Mucosa of rectum (tissue), 2 donors: ENCODE data around the gene CFAP299.
A peak's percentile ranks its signal among the peaks of the same experiment; 100 is the strongest.
"Not testable (repeated sequence)": the region's sequence is repeated elsewhere in the genome, so short reads cannot be mapped to it uniquely, and the experiment has no call there.

Source experiments
- H3K27ac ChIP-seq, 2 donors: one replicate each; pipeline ENCODE4 v1.7.0; 2013; ENCODE audit warnings: inconsistent platforms in 2 of 2, low read depth in 2 of 2, low read length in 2 of 2
- H3K27me3 ChIP-seq, 2 donors: one replicate each; pipeline ENCODE4 v1.7.0; 2013; ENCODE audit warnings: low read length in 2 of 2; ENCODE audit not compliant: control insufficient read depth in 2 of 2, insufficient read depth in 2 of 2
- H3K36me3 ChIP-seq, 2 donors: one replicate each; pipeline ENCODE4 v1.7.0; 2013; ENCODE audit warnings: low read length in 2 of 2; ENCODE audit not compliant: control insufficient read depth in 2 of 2, insufficient read depth in 2 of 2
- H3K4me1 ChIP-seq, 2 donors: one replicate each; pipeline ENCODE4 v1.7.0; 2013; ENCODE audit warnings: low read length in 2 of 2, mild to moderate bottlenecking in 1 of 2; ENCODE audit not compliant: control insufficient read depth in 2 of 2, insufficient read depth in 2 of 2
- H3K4me3 ChIP-seq, 2 donors: one replicate each; pipeline ENCODE4 v1.7.0; 2013; ENCODE audit warnings: low read length in 2 of 2
- H3K9ac ChIP-seq, 2 donors: one replicate each; pipeline ENCODE4 v1.7.0; 2013; ENCODE audit warnings: low read length in 2 of 2, low read depth in 1 of 2, mild to moderate bottlenecking in 1 of 2
- H3K9me3 ChIP-seq, 2 donors: one replicate each; pipeline ENCODE4 v1.7.0; 2013; ENCODE audit warnings: low read length in 2 of 2; ENCODE audit not compliant: control insufficient read depth in 2 of 2
- donor health status: healthy.
- donor health status: Normal muscosa, but diverticular disease.

CFAP299 gene

GRCh38 chr4:80335554-80336358, at the start of gene CFAP299:
TSS of gene CFAP299 (plus strand) at chr4:80335730.
- peaks cover 2 to 5% of the 10 kb centered on the region in 2 donors for H3K27me3 ChIP-seq
- H3K9ac ChIP-seq: peak within 1 kb of the TSS in 1 of 2 donors; percentile 5
- H3K27ac ChIP-seq: no peak within 1 kb of the TSS
- no peaks in the 10 kb centered on the region for H3K36me3 ChIP-seq
- peaks cover 8% of the 10 kb centered on the region in 2 donors for H3K4me1 ChIP-seq
- H3K4me3 ChIP-seq: peak within 1 kb of the TSS; percentile 73 to 86
- H3K9me3 ChIP-seq: no peaks in the 10 kb centered on the region

- Histone ChIP-seq H3K4me3 (no peak overlapping the region), H3K9ac (no peak overlapping the region), H3K4me1 (no peaks in the 10 kb centered on the region), H3K9me3 (no peaks in the 10 kb centered on the region), H3K27ac (no peak overlapping the region), H3K36me3 (no peaks in the 10 kb centered on the region), H3K27me3 (no peaks in the 10 kb centered on the region)
These were observed 49.1 kb upstream of the CFAP299 start for GRCh38 chr4:80286451-80286850.

- not testable (repeated sequence) for H3K36me3 ChIP-seq, H3K9ac ChIP-seq, H3K4me1 ChIP-seq, H3K27ac ChIP-seq, H3K4me3 ChIP-seq, H3K9me3 ChIP-seq, H3K27me3 ChIP-seq
These were observed 44.9 kb upstream of the CFAP299 start for GRCh38 chr4:80290665-80291064.

GRCh38 chr4:80294206-80294605, 41.3 kb upstream of the CFAP299 start:
- Histone ChIP-seq H3K4me1 (no peaks in the 10 kb centered on the region), H3K27me3 (no peaks in the 10 kb centered on the region), H3K27ac (no peak overlapping the region), H3K9ac (no peak overlapping the region), H3K36me3 (no peaks in the 10 kb centered on the region), H3K4me3 (no peak overlapping the region), H3K9me3 (no peaks in the 10 kb centered on the region)

- Histone ChIP-seq H3K27me3 (no peaks in the 10 kb centered on the region), H3K27ac (no peak overlapping the region), H3K9ac (no peak overlapping the region), H3K9me3 (no peaks in the 10 kb centered on the region), H3K4me1 (no peaks in the 10 kb centered on the region), H3K36me3 (no peaks in the 10 kb centered on the region), H3K4me3 (no peak overlapping the region)
These were observed 40.2 kb upstream of the CFAP299 start for GRCh38 chr4:80295336-80295735.

- Histone ChIP-seq H3K27ac (no peak overlapping the region), H3K9me3 (no peaks in the 10 kb centered on the region), H3K4me1 (no peaks in the 10 kb centered on the region), H3K36me3 (no peaks in the 10 kb centered on the region), H3K27me3 (no peaks in the 10 kb centered on the region), H3K9ac (no peak overlapping the region), H3K4me3 (no peak overlapping the region)
These were observed 39.7 kb upstream of the CFAP299 start for GRCh38 chr4:80295826-80296225.

GRCh38 chr4:80301884-80302283, 33.6 kb upstream of the CFAP299 start:
- Histone ChIP-seq H3K36me3 (no peaks in the 10 kb centered on the region), H3K4me3 (no peak overlapping the region), H3K9me3 (no peaks in the 10 kb centered on the region), H3K27me3 (no peaks in the 10 kb centered on the region), H3K4me1 (no peaks in the 10 kb centered on the region), H3K27ac (no peak overlapping the region), H3K9ac (no peak overlapping the region)

- Histone ChIP-seq H3K9ac (no peak overlapping the region), H3K27ac (no peak overlapping the region), H3K27me3 (peaks cover 0 to 3% of the 10 kb centered on the region in 2 donors), H3K4me1 (no peaks in the 10 kb centered on the region), H3K9me3 (no peaks in the 10 kb centered on the region), H3K4me3 (no peak overlapping the region), H3K36me3 (no peaks in the 10 kb centered on the region)
These were observed 32.8 kb upstream of the CFAP299 start for GRCh38 chr4:80302616-80303223.

- H3K4me1 ChIP-seq: no peaks in the 10 kb centered on the region
- H3K27me3 ChIP-seq: peaks cover 0 to 4% of the 10 kb centered on the region in 2 donors
- no peak overlapping the region for H3K9ac ChIP-seq
- no peak overlapping the region for H3K27ac ChIP-seq
- no peak overlapping the region for H3K4me3 ChIP-seq
- no peaks in the 10 kb centered on the region for H3K9me3 ChIP-seq
- H3K36me3 ChIP-seq: no peaks in the 10 kb centered on the region
These were observed 30.1 kb upstream of the CFAP299 start for GRCh38 chr4:80305466-80305865.

GRCh38 chr4:80306260-80306659, 29.3 kb upstream of the CFAP299 start:
- no peak overlapping the region for H3K27ac ChIP-seq
- no peaks in the 10 kb centered on the region for H3K9me3 ChIP-seq
- H3K9ac ChIP-seq: no peak overlapping the region
- peaks cover 0 to 4% of the 10 kb centered on the region in 2 donors for H3K27me3 ChIP-seq
- H3K4me3 ChIP-seq: no peak overlapping the region
- no peaks in the 10 kb centered on the region for H3K36me3 ChIP-seq
- no peaks in the 10 kb centered on the region for H3K4me1 ChIP-seq
